ENCODE measurements around the gene METTL6. TPM values are rescaled to one million over a fixed set of nuclear protein-coding genes. Genes with fewer than 3 reads are reported as not detected.
"Not testable (repeated sequence)": the region's sequence is repeated elsewhere in the genome, so short reads cannot be mapped to it uniquely, and the experiment has no call there.

METTL6 gene
- total RNA-seq, 2 donors from 2014 or later = 8.9 to 18.6 TPM

DNA sequence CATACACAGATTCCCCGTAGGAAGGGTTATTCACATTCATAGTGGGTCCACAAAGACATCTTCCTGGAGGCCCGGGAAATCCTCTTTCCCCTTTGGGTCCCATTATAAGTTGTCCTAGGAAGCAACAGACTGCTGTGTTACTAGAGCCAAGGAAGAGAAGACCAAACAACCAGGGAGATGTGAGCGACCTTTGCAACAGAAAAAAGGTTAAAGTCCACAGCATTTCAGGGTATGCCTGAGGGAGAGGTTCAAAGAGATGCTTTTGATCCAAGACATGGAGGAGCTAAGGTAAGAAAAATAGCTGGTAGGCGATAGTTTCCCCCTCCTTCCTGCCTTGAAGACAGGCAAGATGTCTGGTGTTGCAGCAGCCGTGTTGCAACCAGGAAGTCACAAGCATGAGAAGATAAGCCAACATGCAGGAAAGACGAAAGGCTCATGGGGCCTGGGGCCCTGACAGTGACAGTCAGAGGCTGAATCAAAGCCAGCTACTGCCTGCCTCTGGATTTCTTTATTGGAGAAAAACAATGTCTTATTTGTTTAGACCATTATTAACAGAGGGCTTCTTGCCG, 31.0 kb upstream of the METTL6 start:
- Histone ChIP-seq H3K4me3 (no peak overlapping the region), H3K4me1 (ENCODE audit: control insufficient read depth in 1 of 2, low read depth in 2 of 2) (no peaks in the 10 kb centered on the region), H3K27ac (no peak overlapping the region), H3K36me3 (peaks cover 2% of the 10 kb centered on the region), H3K9me3 (no peaks in the 10 kb centered on the region), H3K27me3 (replicated peaks; ENCODE audit: insufficient read depth) (no peaks in the 10 kb centered on the region)
- TF ChIP-seq, protein P1, sequence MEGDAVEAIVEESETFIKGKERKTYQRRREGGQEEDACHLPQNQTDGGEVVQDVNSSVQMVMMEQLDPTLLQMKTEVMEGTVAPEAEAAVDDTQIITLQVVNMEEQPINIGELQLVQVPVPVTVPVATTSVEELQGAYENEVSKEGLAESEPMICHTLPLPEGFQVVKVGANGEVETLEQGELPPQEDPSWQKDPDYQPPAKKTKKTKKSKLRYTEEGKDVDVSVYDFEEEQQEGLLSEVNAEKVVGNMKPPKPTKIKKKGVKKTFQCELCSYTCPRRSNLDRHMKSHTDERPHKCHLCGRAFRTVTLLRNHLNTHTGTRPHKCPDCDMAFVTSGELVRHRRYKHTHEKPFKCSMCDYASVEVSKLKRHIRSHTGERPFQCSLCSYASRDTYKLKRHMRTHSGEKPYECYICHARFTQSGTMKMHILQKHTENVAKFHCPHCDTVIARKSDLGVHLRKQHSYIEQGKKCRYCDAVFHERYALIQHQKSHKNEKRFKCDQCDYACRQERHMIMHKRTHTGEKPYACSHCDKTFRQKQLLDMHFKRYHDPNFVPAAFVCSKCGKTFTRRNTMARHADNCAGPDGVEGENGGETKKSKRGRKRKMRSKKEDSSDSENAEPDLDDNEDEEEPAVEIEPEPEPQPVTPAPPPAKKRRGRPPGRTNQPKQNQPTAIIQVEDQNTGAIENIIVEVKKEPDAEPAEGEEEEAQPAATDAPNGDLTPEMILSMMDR (IDR thresholded peaks at IDR 0.05) = no peak
- DNase-seq (ENCODE audit: low spot score) (no peak), ATAC-seq (ENCODE audit: insufficient number of reproducible peaks, low FRiP score, low read depth) (no peak)

DNA sequence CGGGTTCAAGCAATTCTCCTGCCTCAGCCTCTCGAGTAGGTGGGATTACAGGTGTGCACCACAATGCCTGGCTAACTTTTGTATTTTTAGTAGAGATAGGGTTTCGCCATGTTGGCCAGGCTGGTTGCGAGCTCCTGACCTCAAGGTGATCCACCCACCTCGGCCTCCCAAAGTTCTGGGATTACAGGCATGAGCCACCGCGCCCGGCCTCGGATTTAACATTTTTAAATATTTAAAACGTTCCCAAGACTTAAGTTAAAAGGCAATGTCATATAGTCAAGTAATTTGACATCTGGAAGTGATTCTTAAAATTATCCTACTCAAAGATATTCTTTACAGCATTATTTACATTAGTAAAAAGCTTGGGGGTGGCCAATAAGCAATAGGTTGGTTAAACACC, 29.6 kb upstream of the METTL6 start:
- not testable (repeated sequence) for H3K27me3 ChIP-seq (replicated peaks; ENCODE audit: insufficient read depth); H3K9me3 ChIP-seq; H3K36me3 ChIP-seq; H3K27ac ChIP-seq; H3K4me3 ChIP-seq; H3K4me1 ChIP-seq (ENCODE audit: control insufficient read depth in 1 of 2, low read depth in 2 of 2); DNase-seq (ENCODE audit: low spot score); ATAC-seq (ENCODE audit: insufficient number of reproducible peaks, low FRiP score, low read depth)

DNA sequence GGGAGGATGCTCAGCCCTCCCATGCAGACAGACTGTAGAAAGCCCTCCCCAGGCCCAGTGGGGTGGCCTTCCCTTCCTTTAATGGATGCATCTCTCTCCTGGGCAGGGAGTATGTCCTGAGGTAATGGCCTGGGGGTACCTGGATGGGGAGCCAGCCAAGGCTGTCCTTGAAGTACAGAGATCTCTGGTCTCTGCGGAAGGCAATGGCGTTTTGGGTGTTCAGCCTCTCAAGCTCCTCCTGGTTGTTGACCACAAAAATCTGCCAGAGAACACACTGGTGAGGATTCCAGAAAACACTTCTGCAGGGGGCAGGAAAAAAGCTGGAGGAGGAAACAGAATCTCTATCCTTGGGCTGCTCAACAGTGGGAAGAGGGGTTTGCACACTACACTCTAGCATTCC, 29.0 kb upstream of the METTL6 start:
- peaks cover 4% of the 10 kb centered on the region for H3K36me3 ChIP-seq
- H3K4me1 ChIP-seq (ENCODE audit: control insufficient read depth in 1 of 2, low read depth in 2 of 2) = no peaks in the 10 kb centered on the region
- TF ChIP-seq, protein P1 (IDR thresholded peaks at IDR 0.05) = no peak
- no peak overlapping the region for H3K4me3 ChIP-seq
- H3K9me3 ChIP-seq = no peaks in the 10 kb centered on the region
- no peaks in the 10 kb centered on the region for H3K27me3 ChIP-seq (replicated peaks; ENCODE audit: insufficient read depth)
- ATAC-seq (ENCODE audit: insufficient number of reproducible peaks, low FRiP score, low read depth) = no peak
- no peak for DNase-seq (ENCODE audit: low spot score)
- no peak overlapping the region for H3K27ac ChIP-seq

DNA sequence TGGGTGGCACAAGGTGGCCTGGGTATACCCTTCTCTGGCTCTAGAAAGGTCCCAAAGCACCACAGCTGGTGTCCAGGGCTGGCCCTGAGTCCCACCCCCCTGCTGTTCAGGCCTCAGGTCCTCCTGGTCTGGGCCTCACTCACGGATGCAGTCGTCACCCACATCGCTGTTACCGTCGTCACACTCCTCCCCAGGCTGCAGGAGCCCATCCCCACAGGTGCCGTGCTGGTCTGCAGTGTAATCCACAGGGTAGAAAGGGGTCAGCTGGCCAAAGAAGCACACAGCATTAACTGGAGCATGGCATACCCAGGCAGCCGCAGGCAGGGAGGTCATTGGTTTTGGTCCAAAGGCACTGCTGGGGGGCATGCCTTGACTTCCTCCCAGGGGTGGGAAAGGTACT, 28.4 kb upstream of the METTL6 start:
- TF ChIP-seq, protein P1 (IDR thresholded peaks at IDR 0.05) = no peak
- DNase-seq (ENCODE audit: low spot score) = no peak
- H3K27ac ChIP-seq = no peak overlapping the region
- peaks cover 4% of the 10 kb centered on the region for H3K36me3 ChIP-seq
- ATAC-seq (ENCODE audit: insufficient number of reproducible peaks, low FRiP score, low read depth) = no peak
- no peaks in the 10 kb centered on the region for H3K9me3 ChIP-seq
- H3K27me3 ChIP-seq (replicated peaks; ENCODE audit: insufficient read depth) = no peaks in the 10 kb centered on the region
- H3K4me3 ChIP-seq = no peak overlapping the region
- H3K4me1 ChIP-seq (ENCODE audit: control insufficient read depth in 1 of 2, low read depth in 2 of 2) = no peaks in the 10 kb centered on the region

DNA sequence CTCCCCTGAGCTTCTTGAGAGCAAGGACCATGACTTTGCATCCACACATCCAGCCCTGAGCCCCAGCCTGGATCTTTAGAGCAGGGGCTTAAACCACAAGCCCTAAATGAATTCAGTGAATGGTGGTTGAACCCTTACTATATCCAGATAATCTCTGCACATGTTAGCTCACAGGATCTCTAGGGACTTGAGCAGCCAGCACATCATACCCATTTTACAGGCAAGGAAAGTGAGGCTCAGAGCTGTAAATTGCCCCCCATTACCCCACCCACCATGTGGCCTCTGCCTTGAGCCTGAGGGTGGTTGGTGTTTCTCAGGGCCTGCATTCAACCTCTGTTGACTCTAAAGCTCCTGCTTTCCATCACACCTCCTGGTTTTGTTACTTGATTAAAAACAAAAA, 27.6 kb upstream of the METTL6 start:
- H3K27me3 ChIP-seq (replicated peaks; ENCODE audit: insufficient read depth) = no peaks in the 10 kb centered on the region
- H3K9me3 ChIP-seq = no peaks in the 10 kb centered on the region
- H3K4me3 ChIP-seq = no peak overlapping the region
- DNase-seq (ENCODE audit: low spot score) = no peak
- peaks cover 4% of the 10 kb centered on the region for H3K36me3 ChIP-seq
- ATAC-seq (ENCODE audit: insufficient number of reproducible peaks, low FRiP score, low read depth) = no peak
- H3K27ac ChIP-seq = no peak overlapping the region
- TF ChIP-seq, protein P1 (IDR thresholded peaks at IDR 0.05) = no peak
- H3K4me1 ChIP-seq (ENCODE audit: control insufficient read depth in 1 of 2, low read depth in 2 of 2) = no peaks in the 10 kb centered on the region

DNA sequence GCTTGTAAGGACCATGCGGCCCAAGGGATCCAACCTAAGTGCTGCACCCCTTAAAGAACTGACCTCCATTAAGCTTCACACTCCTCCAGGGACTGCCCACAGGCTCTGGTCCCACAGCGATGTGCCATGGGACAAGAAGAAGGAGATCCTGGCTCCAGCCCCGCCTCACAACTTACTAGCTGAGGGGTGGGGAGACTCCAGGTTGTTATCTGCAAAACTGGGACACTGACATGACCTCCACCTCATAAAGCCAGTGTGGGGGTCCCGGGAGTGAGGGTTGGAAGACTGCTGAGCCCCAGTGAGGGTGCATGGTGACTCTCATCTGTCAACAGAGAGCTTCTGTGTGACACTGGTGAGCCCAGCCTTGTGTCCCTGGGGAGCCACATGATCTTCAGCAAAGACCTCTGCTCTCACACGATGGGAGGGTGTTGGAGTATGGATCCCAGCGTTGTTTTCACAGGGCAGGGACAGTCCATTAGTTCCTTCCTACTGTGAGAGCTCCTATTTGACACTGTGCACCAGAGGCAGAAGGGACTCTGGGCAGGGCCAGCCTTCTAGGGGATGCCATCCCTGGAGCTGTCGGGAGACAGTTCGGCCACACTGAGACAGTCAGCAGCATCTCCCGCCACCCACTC, 26.8 kb upstream of the METTL6 start:
- Histone ChIP-seq H3K4me3 (no peak overlapping the region), H3K4me1 (ENCODE audit: control insufficient read depth in 1 of 2, low read depth in 2 of 2) (no peaks in the 10 kb centered on the region), H3K36me3 (peaks cover 4% of the 10 kb centered on the region), H3K27me3 (replicated peaks; ENCODE audit: insufficient read depth) (no peaks in the 10 kb centered on the region), H3K27ac (no peak overlapping the region), H3K9me3 (no peaks in the 10 kb centered on the region)
- no peak for ATAC-seq (ENCODE audit: insufficient number of reproducible peaks, low FRiP score, low read depth)
- TF ChIP-seq, protein P1 (IDR thresholded peaks at IDR 0.05) = no peak
- DNase-seq (ENCODE audit: low spot score) = no peak

All from thoracic aorta (tissue), 2 donors.